ENCODE measurements around the gene QRFPR. TPM values are rescaled to one million over a fixed set of nuclear protein-coding genes. Genes with fewer than 3 reads are reported as not detected.

Gene QRFPR
- total RNA-seq, 1 donor from 2014 or later: not detected

GRCh38 chr4:121379276-121379675 is 1.5 kb downstream of the QRFPR start:
- TF ChIP-seq CTCF (IDR thresholded peaks at IDR 0.05): no peak
- Mint-ChIP-seq H3K4me3 (no peak overlapping the region), H3K36me3 (ENCODE audit: low read depth) (no peaks in the 10 kb centered on the region), H3K4me1 (peaks cover 2% of the 10 kb centered on the region), H3K27me3 (peaks cover 38% of the 10 kb centered on the region), H3K9me3 (no peaks in the 10 kb centered on the region), H3K27ac (no peak overlapping the region)
- POLR2A ChIA-PET: no interaction called here
- intact Hi-C loops (cut with micrococcal nuclease): no loop called here
- CTCF ChIA-PET: interaction anchor here (1.7 kb wide), 1 partner anchor 8 kb away, joined by 4 read pairs; no protein-coding TSS in a partner anchor
- DNase-seq (no peak), ATAC-seq (ENCODE audit: low read depth) (no peak)

- no peaks in the 10 kb centered on the region for H3K9me3 Mint-ChIP-seq
- intact Hi-C loops (cut with micrococcal nuclease): no loop called here
- no peak overlapping the region for H3K4me3 Mint-ChIP-seq
- ATAC-seq (ENCODE audit: low read depth) (no peak), DNase-seq (no peak)
- no peak for TF ChIP-seq CTCF (IDR thresholded peaks at IDR 0.05)
- H3K4me1 Mint-ChIP-seq: peaks cover 2% of the 10 kb centered on the region
- H3K27me3 Mint-ChIP-seq: peaks cover 28% of the 10 kb centered on the region
- ChIA-PET CTCF (no interaction called here), POLR2A (no interaction called here)
- H3K36me3 Mint-ChIP-seq (ENCODE audit: low read depth): no peaks in the 10 kb centered on the region
- H3K27ac Mint-ChIP-seq: no peak overlapping the region
These were observed 3.7 kb downstream of the QRFPR start for GRCh38 chr4:121377076-121377475.

GRCh38 chr4:121376556-121376955 is 4.3 kb downstream of the QRFPR start:
- ChIA-PET POLR2A (no interaction called here), CTCF (no interaction called here)
- DNase-seq (no peak), ATAC-seq (ENCODE audit: low read depth) (no peak)
- no peak for TF ChIP-seq CTCF (IDR thresholded peaks at IDR 0.05)
- Mint-ChIP-seq H3K27ac (no peak overlapping the region), H3K4me3 (no peak overlapping the region), H3K9me3 (no peaks in the 10 kb centered on the region), H3K36me3 (ENCODE audit: low read depth) (no peaks in the 10 kb centered on the region), H3K4me1 (peaks cover 2% of the 10 kb centered on the region), H3K27me3 (peaks cover 23% of the 10 kb centered on the region)
- intact Hi-C loops (cut with micrococcal nuclease): no loop called here

GRCh38 chr4:121376097-121376496 is 4.7 kb downstream of the QRFPR start:
- no peaks in the 10 kb centered on the region for H3K9me3 Mint-ChIP-seq
- no peak overlapping the region for H3K27ac Mint-ChIP-seq
- POLR2A ChIA-PET: no interaction called here
- DNase-seq (no peak), ATAC-seq (ENCODE audit: low read depth) (no peak)
- no peaks in the 10 kb centered on the region for H3K36me3 Mint-ChIP-seq (ENCODE audit: low read depth)
- no peak overlapping the region for H3K4me3 Mint-ChIP-seq
- peaks cover 2% of the 10 kb centered on the region for H3K4me1 Mint-ChIP-seq
- CTCF ChIA-PET: no interaction called here
- intact Hi-C loops (cut with micrococcal nuclease): no loop called here
- H3K27me3 Mint-ChIP-seq: peaks cover 20% of the 10 kb centered on the region
- no peak for TF ChIP-seq CTCF (IDR thresholded peaks at IDR 0.05)

GRCh38 chr4:121375262-121375661 is 5.6 kb downstream of the QRFPR start:
- Mint-ChIP-seq H3K9me3 (no peaks in the 10 kb centered on the region), H3K36me3 (ENCODE audit: low read depth) (no peaks in the 10 kb centered on the region), H3K27ac (no peak overlapping the region), H3K27me3 (peaks cover 19% of the 10 kb centered on the region), H3K4me3 (no peak overlapping the region), H3K4me1 (peaks cover 2% of the 10 kb centered on the region)
- intact Hi-C loops (cut with micrococcal nuclease): no loop called here
- POLR2A ChIA-PET: no interaction called here
- DNase-seq (no peak), ATAC-seq (ENCODE audit: low read depth) (no peak)
- CTCF ChIA-PET: no interaction called here
- TF ChIP-seq CTCF (IDR thresholded peaks at IDR 0.05): no peak

Measured in activated B cell treated with CpG ODN at 0.5 μM for 24 hours (primary cell).